RWPE2 (cell line): ENCODE results near the gene SKIDA1.
A peak's percentile ranks its signal among the peaks of the same experiment; 100 is the strongest.
"Not testable (repeated sequence)": the region's sequence is repeated elsewhere in the genome, so short reads cannot be mapped to it uniquely, and the experiment has no call there.

Experiments used
- ATAC-seq: fragments of 200-7000 bp; cut with Tn5 transposase; 3 replicates; pipeline ENCODE4 v1.9.1; 2021; ENCODE audit warnings: low read depth
- DNase-seq: peaks from one replicate; pipeline ENCODE4 v3.0.0-alpha.2; 2020; ENCODE audit warnings: low spot score
- H3K27ac ChIP-seq: fragments of 450-650 bp; 2 replicates; pipeline ENCODE4 v1.5.1; 2017; ENCODE audit warnings: mild to moderate bottlenecking; ENCODE audit not compliant: poor library complexity, severe bottlenecking
- H3K27me3 ChIP-seq: fragments of 250-450 bp; sonication (Bioruptor Pico); 2 replicates; pipeline ENCODE4 v1.5.1; 2021; ENCODE audit warnings: mild to moderate bottlenecking, moderate library complexity; ENCODE audit not compliant: insufficient read depth, poor library complexity, severe bottlenecking
- H3K36me3 ChIP-seq: fragments of 250-450 bp; sonication (Bioruptor Pico); 2 replicates; pipeline ENCODE4 v1.5.1; 2020; ENCODE audit warnings: low read depth, mild to moderate bottlenecking, moderate library complexity
- H3K4me1 ChIP-seq: fragments of 250-450 bp; sonication (Bioruptor Pico); 2 replicates; pipeline ENCODE4 v1.5.1; 2021; ENCODE audit warnings: mild to moderate bottlenecking, moderate library complexity; ENCODE audit not compliant: insufficient read depth, poor library complexity, severe bottlenecking
- H3K4me3 ChIP-seq: fragments of 250-450 bp; sonication (Bioruptor Pico); 2 replicates; pipeline ENCODE4 v1.5.1; 2021; ENCODE audit warnings: mild to moderate bottlenecking, moderate library complexity; ENCODE audit not compliant: severe bottlenecking
- H3K9me3 ChIP-seq: fragments of 250-450 bp; sonication (Bioruptor Pico); 2 replicates; pipeline ENCODE4 v1.5.1; 2021; ENCODE audit warnings: mild to moderate bottlenecking, moderate library complexity; ENCODE audit not compliant: severe bottlenecking
- TF ChIP-seq, protein P1 (sequence below): fragments of 450-650 bp; IDR thresholded peaks from one replicate; pipeline ENCODE4 v1.5.1; 2017; ENCODE audit warnings: mild to moderate bottlenecking, moderate library complexity; ENCODE audit not compliant: poor library complexity, severe bottlenecking

The SKIDA1 gene

DNA sequence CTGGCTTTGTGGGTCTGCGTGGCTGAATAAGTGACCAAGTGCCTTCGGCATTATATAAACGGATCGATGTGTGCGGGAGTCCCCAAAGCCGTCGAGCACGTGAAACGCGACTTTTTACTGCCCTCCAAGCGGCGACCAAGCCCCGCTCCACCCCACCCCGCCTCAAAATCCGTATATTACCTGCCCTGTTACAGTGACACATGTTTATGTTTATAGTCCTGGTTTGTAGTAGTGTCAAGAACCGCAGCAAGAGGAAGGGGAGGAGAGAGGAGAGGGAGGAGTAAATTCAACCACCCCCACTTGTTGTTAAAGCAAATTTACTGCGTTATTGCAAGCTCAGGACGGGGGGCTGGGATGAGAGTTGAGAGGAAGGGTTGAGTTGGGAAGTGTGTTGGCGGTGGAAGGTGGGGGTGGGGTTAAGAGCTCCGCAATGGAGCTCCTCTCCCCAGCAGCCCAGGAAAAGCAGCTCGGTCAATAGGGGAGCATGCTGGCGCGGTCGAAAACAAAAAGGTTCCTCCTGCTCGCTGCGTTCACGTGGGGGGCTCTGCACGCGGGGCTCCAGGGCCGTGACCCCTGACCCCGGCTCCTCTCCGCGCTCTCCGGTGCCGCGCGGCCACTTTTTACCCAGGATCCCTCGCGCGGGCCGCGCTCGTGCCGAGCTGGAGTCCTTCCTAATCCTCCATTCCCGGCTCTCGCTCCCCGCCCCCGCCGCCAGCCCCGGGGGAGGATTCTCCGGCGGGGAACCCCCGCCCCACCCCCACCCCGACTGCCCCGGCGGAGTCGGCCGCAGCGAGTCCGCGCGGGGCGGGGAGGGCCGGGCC, at the start of gene SKIDA1:
Gene SKIDA1 (minus strand): TSS at position 316 of the 821 bp plus-strand sequence. CDS start 7,860 bp downstream, outside the sequence.
- peak within 1 kb of the TSS; percentile 94 for H3K27ac ChIP-seq
- no peaks in the 10 kb centered on the region for H3K27me3 ChIP-seq
- peaks cover 12% of the 10 kb centered on the region for H3K4me1 ChIP-seq
- peak; percentile 84 for DNase-seq
- TF ChIP-seq, protein P1, sequence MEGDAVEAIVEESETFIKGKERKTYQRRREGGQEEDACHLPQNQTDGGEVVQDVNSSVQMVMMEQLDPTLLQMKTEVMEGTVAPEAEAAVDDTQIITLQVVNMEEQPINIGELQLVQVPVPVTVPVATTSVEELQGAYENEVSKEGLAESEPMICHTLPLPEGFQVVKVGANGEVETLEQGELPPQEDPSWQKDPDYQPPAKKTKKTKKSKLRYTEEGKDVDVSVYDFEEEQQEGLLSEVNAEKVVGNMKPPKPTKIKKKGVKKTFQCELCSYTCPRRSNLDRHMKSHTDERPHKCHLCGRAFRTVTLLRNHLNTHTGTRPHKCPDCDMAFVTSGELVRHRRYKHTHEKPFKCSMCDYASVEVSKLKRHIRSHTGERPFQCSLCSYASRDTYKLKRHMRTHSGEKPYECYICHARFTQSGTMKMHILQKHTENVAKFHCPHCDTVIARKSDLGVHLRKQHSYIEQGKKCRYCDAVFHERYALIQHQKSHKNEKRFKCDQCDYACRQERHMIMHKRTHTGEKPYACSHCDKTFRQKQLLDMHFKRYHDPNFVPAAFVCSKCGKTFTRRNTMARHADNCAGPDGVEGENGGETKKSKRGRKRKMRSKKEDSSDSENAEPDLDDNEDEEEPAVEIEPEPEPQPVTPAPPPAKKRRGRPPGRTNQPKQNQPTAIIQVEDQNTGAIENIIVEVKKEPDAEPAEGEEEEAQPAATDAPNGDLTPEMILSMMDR, result no peak
- ATAC-seq, result peak; percentile 55
- peak within 1 kb of the TSS; percentile 70 for H3K4me3 ChIP-seq
- no peaks in the 10 kb centered on the region for H3K9me3 ChIP-seq
- H3K36me3 ChIP-seq, result no peaks in the 10 kb centered on the region

DNA sequence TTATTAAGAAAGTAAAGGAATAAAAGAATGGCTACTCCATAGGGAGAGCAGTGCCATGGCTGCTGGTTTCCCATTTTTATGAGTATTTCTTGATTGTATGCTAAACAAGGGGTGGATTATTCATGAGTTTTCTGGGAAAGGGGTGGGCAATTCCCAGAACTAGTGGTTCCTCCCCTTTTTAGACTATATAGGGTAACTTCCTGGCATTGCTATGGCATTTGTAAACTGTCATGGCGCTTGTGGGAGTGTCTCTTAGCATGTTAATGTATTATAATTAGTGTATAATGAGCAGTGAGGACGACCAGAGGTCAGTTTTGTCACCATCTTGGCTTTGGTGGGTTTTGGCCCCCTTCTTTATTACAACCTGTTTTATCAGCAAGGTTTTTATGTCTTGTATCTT, 49.0 kb upstream of the SKIDA1 start:
- H3K4me1 ChIP-seq, H3K4me3 ChIP-seq, DNase-seq, H3K36me3 ChIP-seq, H3K27me3 ChIP-seq, H3K9me3 ChIP-seq, H3K27ac ChIP-seq, ATAC-seq: not testable (repeated sequence)

DNA sequence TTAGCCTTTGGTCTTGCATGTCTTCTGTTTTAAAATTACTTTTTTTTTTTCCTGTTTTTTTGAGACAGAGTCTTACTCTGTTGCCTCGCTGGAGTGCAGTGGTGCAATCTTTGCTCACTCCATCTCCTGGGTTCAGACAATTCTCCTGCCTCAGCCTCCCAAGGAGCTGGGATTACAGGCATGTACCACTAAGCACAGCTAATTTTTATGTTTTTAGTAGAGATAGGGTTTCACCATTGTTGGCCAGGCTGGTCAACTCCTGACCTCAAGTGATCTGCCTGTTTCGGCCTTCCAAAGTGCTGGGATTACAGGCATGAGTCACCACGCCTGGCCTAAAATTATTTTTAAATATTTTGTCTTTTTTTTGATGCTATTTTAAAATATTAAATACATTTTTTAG, 47.1 kb upstream of the SKIDA1 start:
- DNase-seq, result no peak
- H3K9me3 ChIP-seq, result no peaks in the 10 kb centered on the region
- H3K27me3 ChIP-seq, result no peaks in the 10 kb centered on the region
- no peak overlapping the region for H3K4me3 ChIP-seq
- no peak for ATAC-seq
- TF ChIP-seq, protein P1, result no peak
- H3K27ac ChIP-seq, result no peak overlapping the region
- no peaks in the 10 kb centered on the region for H3K4me1 ChIP-seq
- peaks cover 8% of the 10 kb centered on the region; the same call in 1 of the 2 replicates for H3K36me3 ChIP-seq

DNA sequence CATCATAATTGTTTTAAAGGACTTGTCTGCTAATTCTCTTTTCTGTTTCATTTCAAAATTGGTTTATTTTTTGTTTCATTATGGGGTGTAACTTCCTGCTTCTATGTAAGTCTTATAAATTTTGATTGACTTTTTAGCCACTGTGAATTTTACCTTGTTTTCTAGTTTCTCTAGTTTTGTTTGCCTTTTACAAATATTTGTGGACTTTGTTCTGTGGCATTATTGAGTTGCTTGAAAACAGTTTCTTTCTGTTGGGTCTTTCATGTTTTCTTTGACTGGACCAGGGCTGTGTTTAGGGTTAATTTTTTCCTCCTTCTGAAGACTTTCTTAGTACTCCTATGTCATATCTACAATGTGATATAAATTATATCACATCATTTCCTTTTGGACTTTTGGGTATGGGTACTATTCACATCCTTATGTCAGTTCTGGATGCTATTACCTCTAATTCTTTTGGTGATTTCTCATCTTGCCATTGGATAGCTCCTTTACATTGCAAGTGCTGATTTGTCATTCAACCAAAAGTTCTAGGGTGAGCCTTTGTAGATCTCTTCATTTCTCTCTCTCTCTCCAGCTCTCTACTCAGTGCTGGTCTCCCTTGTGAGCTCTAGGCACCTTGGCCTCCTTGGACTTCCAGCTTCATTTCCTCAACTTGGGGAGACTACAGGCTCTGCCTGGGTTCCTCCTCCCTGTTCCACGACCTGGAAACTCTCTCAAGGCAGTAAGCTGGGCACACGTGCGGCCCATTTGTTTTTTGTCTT, 45.5 kb upstream of the SKIDA1 start:
- DNase-seq, result no peak
- Histone ChIP-seq H3K27me3 (no peaks in the 10 kb centered on the region), H3K27ac (no peak overlapping the region), H3K36me3 (peaks cover 8% of the 10 kb centered on the region; the same call in 1 of the 2 replicates), H3K9me3 (no peaks in the 10 kb centered on the region), H3K4me1 (no peaks in the 10 kb centered on the region), H3K4me3 (no peak overlapping the region)
- no peak for ATAC-seq
- TF ChIP-seq, protein P1, result no peak

DNA sequence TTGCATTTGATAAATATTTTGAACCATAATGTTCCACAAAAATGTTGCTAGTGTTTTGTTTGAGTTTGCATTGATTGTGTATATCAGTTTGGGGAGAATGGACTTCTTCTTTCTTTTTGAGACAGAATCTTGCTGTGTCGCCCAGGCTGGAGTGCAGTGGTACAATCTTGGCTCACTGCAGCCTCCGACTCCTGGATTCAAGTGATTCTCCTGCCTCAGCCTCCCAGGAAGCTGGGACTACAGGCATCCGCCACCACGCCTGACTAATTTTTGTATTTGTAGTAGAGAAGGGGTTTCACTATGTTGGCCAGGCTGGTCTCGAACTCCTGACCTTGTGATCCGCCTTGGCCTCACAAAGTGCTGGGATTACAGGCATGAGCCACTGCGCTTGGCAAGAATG, 33.5 kb upstream of the SKIDA1 start:
- peaks cover 70% of the 10 kb centered on the region for H3K36me3 ChIP-seq
- not testable (repeated sequence) for ATAC-seq

More for the DNA sequence above, 33.5 kb upstream of the SKIDA1 start:
- H3K27ac ChIP-seq, DNase-seq, H3K9me3 ChIP-seq, H3K27me3 ChIP-seq, H3K4me3 ChIP-seq: not testable (repeated sequence)
- peaks cover 10% of the 10 kb centered on the region for H3K4me1 ChIP-seq
